Heart right ventricle (tissue), 16 donors: ENCODE measurements around the gene PFN1. TPM values are rescaled to one million over a fixed set of nuclear protein-coding genes. Genes with fewer than 3 reads are reported as not detected.

Experiments used
- ATAC-seq, 8 donors: fragments of 200-7000 bp; cut with Tn5 transposase; one replicate each; pipeline ENCODE4 v1.9.1; 2020; ENCODE audit warnings: mild to moderate bottlenecking in 8 of 8, moderate library complexity in 8 of 8, moderate number of reproducible peaks in 1 of 8
- DNase-seq, 2 donors: peaks; one replicate each; pipeline ENCODE4 v3.0.0-alpha.2; 2020
- H3K27ac ChIP-seq, 10 donors: fragments of 200-600 bp; sonication (generic) in 2 of 10; one replicate each; pipeline versions ENCODE4 v1.5.0 to v1.8.0; 2020 to 2022; ENCODE audit warnings: mild to moderate bottlenecking in 3 of 10
- H3K27me3 ChIP-seq, 7 donors: fragments of 200-600 bp; one replicate each; pipeline ENCODE4 v1.8.0; 2021 to 2022; ENCODE audit warnings: mild to moderate bottlenecking in 2 of 7
- H3K36me3 ChIP-seq, 9 donors: fragments of 200-600 bp; sonication (generic) in 1 of 9; one replicate each; pipeline versions ENCODE4 v1.5.0 to v1.8.0; 2020 to 2022; ENCODE audit warnings: mild to moderate bottlenecking in 2 of 9
- H3K4me1 ChIP-seq, 9 donors: fragments of 200-600 bp; sonication (generic) in 1 of 9; one replicate each; pipeline versions ENCODE4 v1.5.0 to v1.8.0; 2020 to 2022; ENCODE audit warnings: mild to moderate bottlenecking in 4 of 9
- H3K4me3 ChIP-seq, 10 donors: fragments of 200-600 bp; sonication (generic) in 2 of 10; one replicate each; pipeline versions ENCODE4 v1.5.0 to v1.8.0; 2020 to 2022; ENCODE audit warnings: mild to moderate bottlenecking in 7 of 10, moderate library complexity in 2 of 10
- H3K9me3 ChIP-seq, 11 donors: fragments of 200-600 bp in 10 of 11; sonication (generic) in 2 of 11; one replicate each; pipeline versions ENCODE4 v1.5.0 to v1.8.0; 2013 to 2022; ENCODE audit warnings: mild to moderate bottlenecking in 2 of 11, control low read depth in 1 of 11, moderate library complexity in 1 of 11
- CTCF ChIP-seq, 9 donors: fragments of 200-600 bp; sonication (generic) in 2 of 9; IDR thresholded peaks; one replicate each; pipeline versions ENCODE4 v1.5.0 to v1.8.0; 2021 to 2022; ENCODE audit warnings: antibody characterized with exemption in 9 of 9, mild to moderate bottlenecking in 5 of 9, moderate library complexity in 1 of 9
- WGBS, 2 donors: extraction: QIAGEN DNeasy Blood & Tissue Kit; methylation state at CpG; one replicate each; pipeline ENCODE4 v1.1.7; 2013; ENCODE audit warnings: inconsistent platforms in 1 of 2; 5-methylcytosine and 5-hydroxymethylcytosine counted together
- intact Hi-C, 10 donors: fragments of 100-400 bp; cut with DNase I; formaldehyde crosslinking; loops; one replicate each; pipeline versions ENCODE4 v1.11.1 to v1.14.2; 2022
- polyA plus RNA-seq, 2 donors: library from polyadenylated mRNA; stranded (reverse); fragments of 200-250 nt; gene quantifications; one replicate each; pipeline ENCODE4 v1.2.3, GENCODE V29; 2013
- total RNA-seq, 10 donors: library from RNA; stranded (reverse); fragmentation: NEBNext Ultra II Directional in 3 of 10; extraction: Animal tissue kit (Norgen Biotek cat#: 25700) in 3 of 10; gene quantifications; one replicate each; pipeline versions ENCODE4 v1.2.1 to v1.2.4, GENCODE V29; 2021 to 2023
- donor health status: Arrhythmogenic right ventricular cardiomyopathy.
- donor health status: ischemic (EF 13 %, LVEDD 7.1; RV severe dilation, severe dysfunction).
- donor health status: healthy with polysubstance abuse.
- donor health status: DM: no; HTN: yes; CAD: no.
- donor health status: DM: no; HTN: no; CAD: no.
- donor health status: ischemic (EF 25% LVEDD 6.9; RV normal size, moderate dysfunction).
- donor health status: ischemic (EF 25% LVEDD 5.7; RV mildly dilated, moderate dysfunction).
- donor health status: healthy.
- donor health status: DM: yes; HTN: yes; CAD: no.
- donor health status: Ischemic cardiomyopathy.
- donor health status: ischemic (EF 35%, LVEDD 5.7; RV mildly dilated, moderate dysfunction).
- donor health status: nonischemic (EF 11% LVEDD 7.7; RV severe dilation, severe dysfunction).
- donor health status: DM: yes; HTN: yes; CAD: no.
- donor health status: PGD.
- donor health status: ischemic (EF 29% LVEDD 5.4; RV normal size, mild dysfunction).
- donor health status: nonischemic (EF 23%, LVEDD 6.1; RV moderate dilation, normal function).

PFN1 gene
- total and polyA plus RNA-seq, 12 donors = 144 to 830 (median 161) TPM

- no peaks in the 10 kb centered on the region for H3K27me3 ChIP-seq
- ATAC-seq (no peak), DNase-seq (no peak)
- H3K27ac ChIP-seq = peak overlapping the region in 5 of 10 donors; percentile 1 to 100 (median 99)
- no peak for TF ChIP-seq CTCF (IDR thresholded peaks at IDR 0.05)
- H3K4me3 ChIP-seq = peak overlapping the region in 1 of 10 donors; percentile 100
- H3K4me1 ChIP-seq = peaks cover 29 to 83% (median 68%) of the 10 kb centered on the region in 9 donors
- intact Hi-C loops = loop anchor here in 2 of 10 donors (5.0 kb wide), 1 partner anchor 44 kb away; the partner anchor contains the start of gene CAMTA2 (in 2 of the 2)
- 68 to 77% methylated on average over 13 of the region's 13 CpGs for WGBS, 2 donors
- H3K36me3 ChIP-seq = peaks cover 0 to 66% (median 16%) of the 10 kb centered on the region in 9 donors
- no peaks in the 10 kb centered on the region for H3K9me3 ChIP-seq
Measured at GRCh38 chr17:4942760-4943508, 5.4 kb downstream of the PFN1 start.

DNA sequence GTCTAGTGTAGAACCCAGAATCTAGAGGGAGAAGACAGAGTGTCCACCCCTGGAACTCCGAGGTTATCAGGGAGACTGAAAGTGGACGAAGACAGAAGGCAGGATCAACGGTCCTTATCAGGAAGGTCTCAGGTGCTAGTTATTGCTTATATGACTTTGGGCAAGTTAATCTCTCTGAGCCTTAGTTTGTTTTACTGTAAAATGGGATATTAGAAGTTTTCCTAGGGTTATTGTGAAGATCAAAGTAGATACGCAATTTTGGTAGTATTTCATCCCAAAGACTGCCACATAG, 7.1 kb downstream of the PFN1 start:
- 38 to 47% methylated on average over 4 of the region's 4 CpGs for WGBS, 2 donors
- ATAC-seq (no peak), DNase-seq (no peak)
- intact Hi-C loops = loop anchor here in 2 of 10 donors (5.0 kb wide), 1 partner anchor 46 kb away; the partner anchor contains the start of gene CAMTA2 (in 2 of the 2)
- Histone ChIP-seq H3K27me3 (no peaks in the 10 kb centered on the region), H3K4me1 (peaks cover 28 to 78% (median 54%) of the 10 kb centered on the region in 9 donors), H3K36me3 (peaks cover 0 to 71% (median 19%) of the 10 kb centered on the region in 9 donors), H3K9me3 (no peaks in the 10 kb centered on the region), H3K4me3 (peak overlapping the region; percentile 45 to 95 (median 85)), H3K27ac (peak overlapping the region in 8 of 10 donors; percentile 89 to 98 (median 94))
- TF ChIP-seq CTCF (IDR thresholded peaks at IDR 0.05) = no peak

DNA sequence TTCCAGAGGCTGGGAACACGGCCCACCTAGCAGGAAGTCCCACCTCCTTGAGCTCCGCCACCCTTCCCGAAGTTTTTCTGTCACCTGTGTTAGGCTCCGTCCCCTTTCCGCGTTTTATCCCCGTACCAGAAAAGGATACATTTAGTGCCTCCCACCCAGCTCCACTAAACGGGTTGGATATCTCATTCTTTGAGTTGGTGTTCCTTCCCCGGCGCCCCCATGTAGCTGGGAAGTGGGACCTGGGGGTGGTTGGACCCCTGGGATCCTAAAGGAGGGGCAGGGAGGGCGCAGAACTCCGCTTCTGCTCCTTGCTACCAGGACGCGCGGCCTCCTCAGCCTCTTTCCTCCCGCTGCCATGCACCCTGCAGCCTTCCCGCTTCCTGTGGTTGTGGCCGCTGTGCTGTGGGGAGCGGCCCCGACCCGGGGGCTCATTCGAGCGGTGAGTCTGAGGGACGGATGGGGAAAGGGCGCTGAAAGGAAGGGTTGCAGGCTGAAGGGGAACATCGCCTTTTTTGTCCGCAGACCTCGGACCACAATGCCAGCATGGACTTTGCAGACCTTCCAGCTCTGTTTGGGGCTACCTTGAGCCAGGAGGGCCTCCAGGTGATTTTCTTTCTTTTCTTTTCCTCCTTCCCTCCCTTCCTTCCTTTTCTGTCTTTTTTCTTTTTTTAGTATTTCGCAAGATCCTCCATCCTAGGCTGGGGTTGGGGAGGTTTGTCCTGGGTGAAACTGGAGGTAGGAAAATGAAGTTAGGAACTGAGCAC, 7.6 kb downstream of the PFN1 start:
- Histone ChIP-seq H3K4me3 (peak overlapping the region; percentile 45 to 95 (median 85)), H3K9me3 (no peaks in the 10 kb centered on the region), H3K27ac (peak overlapping the region; percentile 89 to 98 (median 94)), H3K27me3 (no peaks in the 10 kb centered on the region), H3K36me3 (peaks cover 0 to 71% (median 19%) of the 10 kb centered on the region in 9 donors), H3K4me1 (peaks cover 24 to 72% (median 49%) of the 10 kb centered on the region in 9 donors)
- DNase-seq (peak in 1 of 2 donors; percentile 70), ATAC-seq (peak; percentile 62 to 89 (median 82))
- intact Hi-C loops = loop anchor here in 2 of 10 donors (1.0 to 5.0 kb wide), 3 partner anchors 8 to 47 kb away; partner anchors contain the start of genes CAMTA2 (in 2 of the 2), PFN1 (in 1 of the 2) and SPAG7 (in 1 of the 2)
- no peak for TF ChIP-seq CTCF (IDR thresholded peaks at IDR 0.05)
- 1 to 2% methylated on average over 29 of the region's 29 CpGs for whole genome bisulfite sequencing, 2 donors
